Hepatocyte (in vitro differentiated cells): ENCODE results near the gene CPS1. TPM values are rescaled to one million over a fixed set of nuclear protein-coding genes. Genes with fewer than 3 reads are reported as not detected.

Experiments
- DNase-seq: peaks from one replicate; pipeline ENCODE4 v3.0.0-alpha.2; 2016; ENCODE audit warnings: low spot score
- H2AFZ ChIP-seq: fragments of 200-600 bp; sonication (generic); 2 replicates; pipeline ENCODE4 v1.6.0; 2016; ENCODE audit warnings: antibody characterized with exemption, mild to moderate bottlenecking
- H3K27ac ChIP-seq: fragments of 200-600 bp; sonication (generic); 2 replicates; pipeline ENCODE4 v1.5.1; 2016; ENCODE audit warnings: mild to moderate bottlenecking
- H3K27me3 ChIP-seq: fragments of 200-600 bp; sonication (generic); 2 replicates; pipeline ENCODE4 v1.6.1; 2016
- H3K36me3 ChIP-seq: fragments of 200-600 bp; sonication (generic); replicated peaks from 2 replicates; pipeline ENCODE4 v1.5.1; 2016; ENCODE audit warnings: low read depth; ENCODE audit not compliant: insufficient read depth
- H3K4me1 ChIP-seq: fragments of 200-600 bp; sonication (generic); 2 replicates; pipeline ENCODE4 v1.5.1; 2016; ENCODE audit warnings: mild to moderate bottlenecking, moderate library complexity; ENCODE audit not compliant: insufficient read depth
- H3K4me2 ChIP-seq: fragments of 200-600 bp; sonication (generic); 2 replicates; pipeline ENCODE4 v1.6.0; 2016
- H3K4me3 ChIP-seq: fragments of 200-600 bp; sonication (generic); 2 replicates; pipeline ENCODE4 v1.5.1; 2016; ENCODE audit warnings: mild to moderate bottlenecking
- H3K79me2 ChIP-seq: fragments of 200-600 bp; sonication (generic); 2 replicates; pipeline ENCODE4 v1.6.0; 2017; ENCODE audit warnings: mild to moderate bottlenecking
- H3K9me2 ChIP-seq: fragments of 200-600 bp; sonication (generic); replicated peaks from 2 replicates; pipeline ENCODE4 v1.6.0; 2017; ENCODE audit warnings: mild to moderate bottlenecking; ENCODE audit not compliant: insufficient read depth
- H3K9me3 ChIP-seq: fragments of 200-600 bp; sonication (generic); 2 replicates; pipeline ENCODE4 v1.5.1; 2016; ENCODE audit warnings: low read depth, mild to moderate bottlenecking
- H4K20me1 ChIP-seq: fragments of 200-600 bp; sonication (generic); 2 replicates; pipeline ENCODE4 v1.6.0; 2016; ENCODE audit warnings: mild to moderate bottlenecking; ENCODE audit not compliant: insufficient read depth, poor library complexity, severe bottlenecking
- EZH2 ChIP-seq: fragments of 200-600 bp; sonication (generic); IDR thresholded peaks from 2 replicates; pipeline ENCODE4 v1.6.1; 2016; ENCODE audit warnings: antibody characterized with exemption, mild to moderate bottlenecking, borderline replicate concordance
- EZH2phosphoT487 ChIP-seq: fragments of 200-600 bp; sonication (generic); IDR thresholded peaks from one replicate; pipeline ENCODE4 v1.6.1; 2018; ENCODE audit warnings: antibody characterized with exemption, mild to moderate bottlenecking, low read depth, moderate library complexity; ENCODE audit not compliant: unreplicated experiment, severe bottlenecking
- WGBS: methylation state at CpG from one replicate; pipeline ENCODE4 v1.1.6; 2016; ENCODE audit warnings: low lambda C conversion rate; ENCODE audit errors: missing lambda C conversion rate; 5-methylcytosine and 5-hydroxymethylcytosine counted together
- polyA plus RNA-seq: library from polyadenylated mRNA; unstranded; fragments of >200 nt; fragmentation: Nextera tagmentation; extraction: Ambion mirVana; gene quantifications from 2 replicates; pipeline ENCODE4 v1.2.1, GENCODE V29; 2016
- total RNA-seq: library from RNA; depleted of rRNA; stranded (reverse); fragments of >200 nt; gene quantifications from 2 replicates; pipeline ENCODE4 v1.2.3, GENCODE V29; 2014
- TF ChIP-seq, protein P1 (sequence below): fragments of 200-600 bp; sonication (generic); IDR thresholded peaks from 2 replicates; pipeline ENCODE4 v1.5.1; 2016; ENCODE audit warnings: antibody characterized with exemption, mild to moderate bottlenecking; ENCODE audit not compliant: poor library complexity

The CPS1 gene
- total and polyA plus RNA-seq, 2 experiments from 2014 or later, result 239 to 587 TPM

DNA sequence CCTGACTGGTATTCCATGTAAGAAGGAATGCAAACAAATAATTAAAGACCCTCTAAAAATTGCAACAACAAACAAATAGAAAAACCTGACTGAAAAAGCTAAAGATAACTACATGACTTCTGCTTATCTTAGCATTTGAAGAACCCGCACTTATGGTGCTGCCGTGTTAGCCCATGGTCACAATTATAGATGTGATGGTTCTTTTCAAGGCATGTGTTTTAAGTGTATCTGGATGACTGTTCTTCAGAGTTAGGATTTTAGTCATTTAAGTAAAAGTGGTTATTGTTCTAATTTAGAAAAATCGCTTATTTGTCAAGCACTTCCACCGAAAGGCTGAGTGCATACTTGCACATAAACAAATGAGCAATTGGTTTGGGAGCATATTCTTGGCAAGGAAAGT lies 77.3 kb downstream of the CPS1 start:
- TF ChIP-seq EZH2 (no peak), EZH2phosphoT487 (no peak)
- TF ChIP-seq, protein P1, sequence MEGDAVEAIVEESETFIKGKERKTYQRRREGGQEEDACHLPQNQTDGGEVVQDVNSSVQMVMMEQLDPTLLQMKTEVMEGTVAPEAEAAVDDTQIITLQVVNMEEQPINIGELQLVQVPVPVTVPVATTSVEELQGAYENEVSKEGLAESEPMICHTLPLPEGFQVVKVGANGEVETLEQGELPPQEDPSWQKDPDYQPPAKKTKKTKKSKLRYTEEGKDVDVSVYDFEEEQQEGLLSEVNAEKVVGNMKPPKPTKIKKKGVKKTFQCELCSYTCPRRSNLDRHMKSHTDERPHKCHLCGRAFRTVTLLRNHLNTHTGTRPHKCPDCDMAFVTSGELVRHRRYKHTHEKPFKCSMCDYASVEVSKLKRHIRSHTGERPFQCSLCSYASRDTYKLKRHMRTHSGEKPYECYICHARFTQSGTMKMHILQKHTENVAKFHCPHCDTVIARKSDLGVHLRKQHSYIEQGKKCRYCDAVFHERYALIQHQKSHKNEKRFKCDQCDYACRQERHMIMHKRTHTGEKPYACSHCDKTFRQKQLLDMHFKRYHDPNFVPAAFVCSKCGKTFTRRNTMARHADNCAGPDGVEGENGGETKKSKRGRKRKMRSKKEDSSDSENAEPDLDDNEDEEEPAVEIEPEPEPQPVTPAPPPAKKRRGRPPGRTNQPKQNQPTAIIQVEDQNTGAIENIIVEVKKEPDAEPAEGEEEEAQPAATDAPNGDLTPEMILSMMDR, result no peak
- Histone ChIP-seq H3K4me2 (no peak overlapping the region), H4K20me1 (no peaks in the 10 kb centered on the region), H3K79me2 (no peaks in the 10 kb centered on the region), H3K27me3 (no peaks in the 10 kb centered on the region), H3K27ac (no peak overlapping the region), H3K4me3 (no peak overlapping the region), H3K36me3 (no peaks in the 10 kb centered on the region), H3K9me3 (no peaks in the 10 kb centered on the region), H2AFZ (no peak overlapping the region), H3K4me1 (no peaks in the 10 kb centered on the region), H3K9me2 (no peaks in the 10 kb centered on the region)
- 92% methylated on average over 4 of the region's 4 CpGs for WGBS
- DNase-seq, result no peak

DNA sequence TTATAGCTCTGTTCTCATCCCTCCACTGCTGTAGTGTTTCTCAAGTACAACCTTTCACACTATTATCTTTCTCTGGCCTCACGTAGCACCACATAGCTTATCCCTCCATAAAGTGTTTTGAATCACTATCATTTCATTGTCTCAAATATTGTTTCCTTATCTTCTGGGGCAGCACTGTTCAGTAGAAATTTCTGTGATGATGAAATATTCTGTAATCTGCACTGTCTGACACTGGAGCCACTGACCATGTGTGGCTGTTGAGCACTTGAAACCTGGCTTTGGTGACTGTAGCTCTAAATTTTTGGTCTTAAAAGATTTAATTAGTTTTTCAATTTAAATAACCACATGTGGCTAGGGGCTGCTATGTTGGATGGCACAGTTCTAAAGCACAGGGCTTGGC lies 78.9 kb downstream of the CPS1 start:
- H3K36me3 ChIP-seq, result no peaks in the 10 kb centered on the region
- no peak overlapping the region for H3K4me2 ChIP-seq
- H3K4me1 ChIP-seq, result no peaks in the 10 kb centered on the region
- WGBS, result 88% methylated on average over 1 of the region's 1 CpG
- no peaks in the 10 kb centered on the region for H4K20me1 ChIP-seq
- DNase-seq, result no peak
- H3K79me2 ChIP-seq, result no peaks in the 10 kb centered on the region
- no peak overlapping the region for H2AFZ ChIP-seq
- no peak overlapping the region for H3K27ac ChIP-seq
- TF ChIP-seq EZH2 (no peak), EZH2phosphoT487 (no peak)
- TF ChIP-seq, protein P1, result no peak
- H3K9me3 ChIP-seq, result no peaks in the 10 kb centered on the region
- H3K4me3 ChIP-seq, result no peak overlapping the region
- no peaks in the 10 kb centered on the region for H3K9me2 ChIP-seq
- H3K27me3 ChIP-seq, result no peaks in the 10 kb centered on the region

DNA sequence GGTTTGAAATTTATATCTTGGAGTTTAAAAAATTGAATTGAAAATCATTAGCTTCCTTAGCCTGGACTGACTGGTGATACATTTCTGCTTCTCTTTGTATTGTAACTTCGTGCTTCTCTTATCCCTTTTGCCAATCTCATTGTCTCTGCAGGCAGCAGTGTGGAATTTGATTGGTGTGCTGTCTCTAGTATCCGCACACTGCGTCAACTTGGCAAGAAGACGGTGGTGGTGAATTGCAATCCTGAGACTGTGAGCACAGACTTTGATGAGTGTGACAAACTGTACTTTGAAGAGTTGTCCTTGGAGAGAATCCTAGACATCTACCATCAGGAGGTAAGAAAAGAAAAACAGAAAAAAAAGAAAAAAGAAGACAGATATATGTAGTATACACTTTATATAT lies 85.9 kb downstream of the CPS1 start:
- H3K4me1 ChIP-seq, result no peaks in the 10 kb centered on the region
- no peaks in the 10 kb centered on the region for H4K20me1 ChIP-seq
- H3K27me3 ChIP-seq, result no peaks in the 10 kb centered on the region
- no peak for DNase-seq
- H3K79me2 ChIP-seq, result no peaks in the 10 kb centered on the region
- H3K4me3 ChIP-seq, result no peak overlapping the region
- no peak overlapping the region for H3K27ac ChIP-seq
- H2AFZ ChIP-seq, result no peak overlapping the region
- no peaks in the 10 kb centered on the region for H3K9me3 ChIP-seq
- H3K36me3 ChIP-seq, result no peaks in the 10 kb centered on the region
- TF ChIP-seq, protein P1, result no peak
- no peaks in the 10 kb centered on the region for H3K9me2 ChIP-seq
- no peak overlapping the region for H3K4me2 ChIP-seq
- WGBS, result 74% methylated on average over 4 of the region's 4 CpGs

DNA sequence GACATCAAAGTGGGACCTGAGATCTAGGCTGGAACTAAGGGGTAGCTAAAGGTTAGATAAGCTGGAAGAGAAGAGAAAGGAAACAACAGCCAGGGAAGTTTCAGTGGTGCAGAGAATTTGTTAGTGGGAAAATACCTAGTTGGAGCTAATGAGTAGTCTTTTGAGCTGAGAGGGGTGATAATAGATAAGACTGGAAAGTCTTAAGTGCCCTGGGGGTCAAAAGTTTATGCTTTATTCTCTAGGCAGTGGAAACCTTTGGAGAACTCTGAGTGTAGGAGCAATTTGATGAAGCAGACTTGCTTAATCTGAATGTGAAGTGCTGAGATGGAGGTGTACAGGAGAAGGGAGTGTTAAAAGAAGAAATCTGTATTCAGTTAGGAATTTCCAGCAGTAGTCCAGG lies 90.8 kb downstream of the CPS1 start:
- Histone ChIP-seq H3K9me3 (no peaks in the 10 kb centered on the region), H2AFZ (no peak overlapping the region), H3K4me3 (no peak overlapping the region), H3K4me1 (no peaks in the 10 kb centered on the region), H3K27ac (no peak overlapping the region), H3K36me3 (no peaks in the 10 kb centered on the region), H3K9me2 (no peaks in the 10 kb centered on the region), H3K4me2 (no peak overlapping the region), H4K20me1 (no peaks in the 10 kb centered on the region), H3K27me3 (no peaks in the 10 kb centered on the region), H3K79me2 (no peaks in the 10 kb centered on the region)
- TF ChIP-seq EZH2 (no peak), EZH2phosphoT487 (no peak)
- TF ChIP-seq, protein P1, result no peak
- no peak for DNase-seq
